H9 (cell line): ENCODE data around the gene LRMDA. TPM values are rescaled to one million over a fixed set of nuclear protein-coding genes. Genes with fewer than 3 reads are reported as not detected.

Experiments
- DNase-seq: peaks from one replicate; pipeline ENCODE4 v3.0.0-alpha.2; 2017
- H2AFZ ChIP-seq: one replicate; pipeline ENCODE4 v1.6.1; 2013; ENCODE audit warnings: mild to moderate bottlenecking, low read length, control low read depth, moderate library complexity
- H2AK5ac ChIP-seq: 2 replicates; pipeline ENCODE4 v1.6.1; 2013; ENCODE audit warnings: low read length, control low read depth, mixed read lengths; ENCODE audit not compliant: insufficient read length
- H2BK120ac ChIP-seq: one replicate; pipeline ENCODE4 v1.6.1; 2013; ENCODE audit warnings: low read depth, mild to moderate bottlenecking, low read length, control low read depth, inconsistent platforms; ENCODE audit not compliant: poor library complexity, severe bottlenecking
- H2BK12ac ChIP-seq: 2 replicates; pipeline ENCODE4 v1.6.1; 2013; ENCODE audit warnings: low read length, control low read depth, mixed read lengths, low read depth; ENCODE audit not compliant: insufficient read length
- H2BK15ac ChIP-seq: 2 replicates; pipeline ENCODE4 v1.6.1; 2013; ENCODE audit warnings: low read depth, low read length, control low read depth
- H2BK20ac ChIP-seq: one replicate; pipeline ENCODE4 v1.6.1; 2013; ENCODE audit warnings: low read depth, mild to moderate bottlenecking, low read length, control low read depth, inconsistent platforms; ENCODE audit not compliant: poor library complexity, severe bottlenecking
- H2BK5ac ChIP-seq: 2 replicates; pipeline ENCODE4 v1.6.1; 2013; ENCODE audit warnings: low read length, control low read depth, mixed read lengths; ENCODE audit not compliant: insufficient read length
- H3K14ac ChIP-seq: 2 replicates; pipeline ENCODE4 v1.6.1; 2013; ENCODE audit warnings: low read length, control low read depth; ENCODE audit not compliant: insufficient read depth
- H3K18ac ChIP-seq: 2 replicates; pipeline ENCODE4 v1.6.1; 2013; ENCODE audit warnings: low read depth, mild to moderate bottlenecking, mixed read lengths, low read length, control low read depth; ENCODE audit not compliant: insufficient read length
- H3K23ac ChIP-seq: 2 replicates; pipeline ENCODE4 v1.6.1; 2013; ENCODE audit warnings: low read length, control low read depth, mixed read lengths, low read depth; ENCODE audit not compliant: insufficient read length
- H3K23me2 ChIP-seq: 2 replicates; pipeline ENCODE4 v1.6.1; 2013; ENCODE audit warnings: low read depth, mild to moderate bottlenecking, mixed read lengths, low read length, control low read depth; ENCODE audit not compliant: insufficient read length, poor library complexity, severe bottlenecking
- H3K27ac ChIP-seq: 2 replicates; pipeline ENCODE4 v1.5.1; 2013; ENCODE audit warnings: low read length, control low read depth, mixed read lengths, low read depth; ENCODE audit not compliant: insufficient read length
- H3K27me3 ChIP-seq: 2 replicates; pipeline ENCODE4 v1.6.1; 2013; ENCODE audit warnings: low read length, control low read depth, inconsistent platforms; ENCODE audit not compliant: insufficient read depth
- H3K4ac ChIP-seq: 2 replicates; pipeline ENCODE4 v1.6.1; 2013; ENCODE audit warnings: low read depth, mild to moderate bottlenecking, control low read depth, inconsistent platforms, low read length, moderate library complexity
- H3K4me1 ChIP-seq: 2 replicates; pipeline ENCODE4 v1.6.1; 2013; ENCODE audit warnings: low read length, control low read depth, inconsistent platforms; ENCODE audit not compliant: insufficient read depth
- H3K4me2 ChIP-seq: 2 replicates; pipeline ENCODE4 v1.6.1; 2013; ENCODE audit warnings: low read length, control low read depth, mixed read lengths; ENCODE audit not compliant: insufficient read length, insufficient read depth
- H3K56ac ChIP-seq: 2 replicates; pipeline ENCODE4 v1.6.1; 2013; ENCODE audit warnings: low read depth, mild to moderate bottlenecking, mixed read lengths, low read length, control low read depth; ENCODE audit not compliant: insufficient read length
- H3K79me1 ChIP-seq: 2 replicates; pipeline ENCODE4 v1.6.1; 2013; ENCODE audit warnings: low read depth, mild to moderate bottlenecking, moderate library complexity, low read length, control low read depth, inconsistent platforms; ENCODE audit not compliant: insufficient read depth, poor library complexity, severe bottlenecking
- H3K79me2 ChIP-seq: 2 replicates; pipeline ENCODE4 v1.6.1; 2013; ENCODE audit warnings: low read length, control low read depth, inconsistent platforms; ENCODE audit not compliant: insufficient read depth
- H3K9ac ChIP-seq: 2 replicates; pipeline ENCODE4 v1.6.1; 2013; ENCODE audit warnings: low read length, control low read depth, mixed read lengths; ENCODE audit not compliant: insufficient read length; ENCODE audit errors: extremely low read depth
- H3K9me3 ChIP-seq: one replicate; pipeline ENCODE4 v1.6.1; 2013; ENCODE audit warnings: low read depth, low read length, inconsistent platforms; ENCODE audit not compliant: control insufficient read depth
- H3T11ph ChIP-seq: one replicate; pipeline ENCODE4 v1.6.1; 2013; ENCODE audit warnings: mild to moderate bottlenecking, low read length, control low read depth, inconsistent platforms
- H4K20me1 ChIP-seq: one replicate; pipeline ENCODE4 v1.6.1; 2013; ENCODE audit not compliant: control insufficient read depth, insufficient read length, insufficient read depth
- H4K5ac ChIP-seq: 2 replicates; pipeline ENCODE4 v1.6.1; 2013; ENCODE audit warnings: low read depth, mild to moderate bottlenecking, mixed read lengths, low read length, control low read depth; ENCODE audit not compliant: insufficient read length
- H4K8ac ChIP-seq: replicated peaks from 2 replicates; pipeline ENCODE4 v1.6.1; 2013; ENCODE audit warnings: low read length, control low read depth, mixed read lengths, low read depth; ENCODE audit not compliant: insufficient read length
- H4K91ac ChIP-seq: 2 replicates; pipeline ENCODE4 v1.6.1; 2013; ENCODE audit warnings: low read depth, mild to moderate bottlenecking, moderate library complexity, mixed read lengths, low read length, control low read depth; ENCODE audit not compliant: insufficient read length
- H3K27ac Mint-ChIP-seq, 3 experiments: 2 replicates in 2 of 3; 3 replicates in 1 of 3; pipeline ENCODE4 v1.8.0; 2020 to 2021; ENCODE audit warnings: mixed read lengths in 3 of 3, mild to moderate bottlenecking in 1 of 3, moderate library complexity in 1 of 3
- H3K27me3 Mint-ChIP-seq: 2 replicates; pipeline ENCODE4 v1.8.0; 2021; ENCODE audit warnings: low read depth, mild to moderate bottlenecking, moderate library complexity, mixed read lengths
- H3K36me3 Mint-ChIP-seq, 3 experiments: 2 replicates in 2 of 3; 3 replicates in 1 of 3; pipeline ENCODE4 v1.8.0; 2020 to 2021; ENCODE audit warnings: low read depth in 3 of 3, mixed read lengths in 3 of 3; ENCODE audit not compliant: insufficient read depth in 1 of 3
- H3K4me1 Mint-ChIP-seq, 2 experiments: 2 replicates each; pipeline ENCODE4 v1.8.0; 2020; ENCODE audit warnings: mixed read lengths in 2 of 2
- H3K4me3 Mint-ChIP-seq, 2 experiments: 2 replicates in 1 of 2; 3 replicates in 1 of 2; pipeline ENCODE4 v1.8.0; 2020 to 2021; ENCODE audit warnings: mild to moderate bottlenecking in 2 of 2, mixed read lengths in 2 of 2, moderate library complexity in 1 of 2
- H3K9me3 Mint-ChIP-seq, 2 experiments: 2 replicates in 1 of 2; 3 replicates in 1 of 2; pipeline ENCODE4 v1.8.0; 2020; ENCODE audit warnings: mild to moderate bottlenecking in 2 of 2, mixed read lengths in 2 of 2, moderate library complexity in 1 of 2
- WGBS: extraction: QIAGEN DNeasy Blood & Tissue Kit; methylation state at CpG from one replicate; pipeline ENCODE4 v1.1.7; 2013; ENCODE audit warnings: missing lambda C conversion rate, low lambda C conversion rate, mixed read lengths; ENCODE audit not compliant: insufficient read length; ENCODE audit errors: extremely low coverage; 5-methylcytosine and 5-hydroxymethylcytosine counted together
- total RNA-seq: library from RNA; stranded (reverse); gene quantifications from 2 replicates; pipeline ENCODE4 v1.2.1, GENCODE V29; 2021
- TF ChIP-seq, protein P1 (sequence below): fragments of 200-600 bp; sonication (generic); conservative IDR thresholded peaks from 3 replicates; pipeline ENCODE4 v1.8.0; 2021; ENCODE audit warnings: antibody characterized with exemption, mild to moderate bottlenecking

The LRMDA gene
- total RNA-seq, 1 experiment from 2014 or later: 1.8 TPM

DNA sequence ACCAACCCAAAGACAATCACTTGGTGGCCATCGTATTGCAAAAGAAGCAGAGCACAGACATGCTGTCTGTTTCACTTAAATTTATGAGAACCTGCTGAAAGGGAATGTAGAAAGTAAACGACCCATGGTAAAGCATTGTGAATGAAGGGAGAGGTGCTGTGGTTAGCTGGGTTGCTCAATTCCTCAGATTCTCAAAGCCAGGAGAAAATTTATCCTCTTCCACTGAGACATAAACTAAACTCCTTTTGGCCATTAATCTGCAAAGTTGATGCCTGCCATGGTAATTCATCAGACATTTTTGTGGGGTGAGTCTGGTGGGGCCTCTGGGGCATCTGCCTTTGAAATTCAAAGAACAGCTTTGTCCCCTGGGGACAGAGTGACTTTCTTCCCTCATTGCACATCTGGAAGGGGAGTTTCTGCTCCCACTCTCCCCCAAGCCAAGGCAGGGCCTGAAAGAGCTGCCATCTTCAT lies 951.0 kb downstream of the LRMDA start:
- Histone ChIP-seq H3K27me3 (no peaks in the 10 kb centered on the region), H2BK120ac (no peak overlapping the region), H4K20me1 (no peaks in the 10 kb centered on the region), H4K8ac (no peak overlapping the region), H2BK20ac (no peak overlapping the region), H3K4me1 (no peaks in the 10 kb centered on the region), H3K18ac (no peak overlapping the region), H4K5ac (no peak overlapping the region), H2AFZ (no peak overlapping the region), H3K14ac (no peak overlapping the region), H3K4me2 (no peak overlapping the region), H3K23me2 (no peaks in the 10 kb centered on the region), H3K27ac (no peak overlapping the region), H3K79me1 (no peaks in the 10 kb centered on the region), H3K9me3 (no peaks in the 10 kb centered on the region), H3K9ac (no peak overlapping the region), H2BK12ac (no peak overlapping the region), H2BK5ac (no peak overlapping the region), H2AK5ac (no peak overlapping the region), H3K23ac (no peak overlapping the region), H4K91ac (no peak overlapping the region), H3K56ac (no peak overlapping the region), H3T11ph (no peak overlapping the region), H3K4ac (no peak overlapping the region), H2BK15ac (no peak overlapping the region), H3K79me2 (no peaks in the 10 kb centered on the region)
- DNase-seq: no peak
- H3K9me3 Mint-ChIP-seq: no peaks in the 10 kb centered on the region; a peak in 1 of 5 replicates
- no peaks in the 10 kb centered on the region; a peak in 1 of 7 replicates for H3K36me3 Mint-ChIP-seq
- H3K4me1 Mint-ChIP-seq: peaks cover 7% of the 10 kb centered on the region in 2 experiments
- no peak overlapping the region; a peak in 1 of 7 replicates for H3K27ac Mint-ChIP-seq
- H3K4me3 Mint-ChIP-seq: no peak overlapping the region
- TF ChIP-seq, protein P1, sequence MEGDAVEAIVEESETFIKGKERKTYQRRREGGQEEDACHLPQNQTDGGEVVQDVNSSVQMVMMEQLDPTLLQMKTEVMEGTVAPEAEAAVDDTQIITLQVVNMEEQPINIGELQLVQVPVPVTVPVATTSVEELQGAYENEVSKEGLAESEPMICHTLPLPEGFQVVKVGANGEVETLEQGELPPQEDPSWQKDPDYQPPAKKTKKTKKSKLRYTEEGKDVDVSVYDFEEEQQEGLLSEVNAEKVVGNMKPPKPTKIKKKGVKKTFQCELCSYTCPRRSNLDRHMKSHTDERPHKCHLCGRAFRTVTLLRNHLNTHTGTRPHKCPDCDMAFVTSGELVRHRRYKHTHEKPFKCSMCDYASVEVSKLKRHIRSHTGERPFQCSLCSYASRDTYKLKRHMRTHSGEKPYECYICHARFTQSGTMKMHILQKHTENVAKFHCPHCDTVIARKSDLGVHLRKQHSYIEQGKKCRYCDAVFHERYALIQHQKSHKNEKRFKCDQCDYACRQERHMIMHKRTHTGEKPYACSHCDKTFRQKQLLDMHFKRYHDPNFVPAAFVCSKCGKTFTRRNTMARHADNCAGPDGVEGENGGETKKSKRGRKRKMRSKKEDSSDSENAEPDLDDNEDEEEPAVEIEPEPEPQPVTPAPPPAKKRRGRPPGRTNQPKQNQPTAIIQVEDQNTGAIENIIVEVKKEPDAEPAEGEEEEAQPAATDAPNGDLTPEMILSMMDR: no peak
- H3K27me3 Mint-ChIP-seq: no peaks in the 10 kb centered on the region; the same call in 1 of the 2 replicates
- no CpG with 5 or more reads among the region's 2 CpGs for WGBS
